Measurements from ENCODE around the gene SNX32.

The SNX32 gene

GRCh38 chr11:65833297-65834030 is at the start of gene SNX32:
TSS of gene SNX32 (plus strand) at chr11:65833963. CDS start at chr11:65834066, 103 bp downstream.
- DNase-seq (ENCODE audit: low spot score): peak; percentile 99

DNA sequence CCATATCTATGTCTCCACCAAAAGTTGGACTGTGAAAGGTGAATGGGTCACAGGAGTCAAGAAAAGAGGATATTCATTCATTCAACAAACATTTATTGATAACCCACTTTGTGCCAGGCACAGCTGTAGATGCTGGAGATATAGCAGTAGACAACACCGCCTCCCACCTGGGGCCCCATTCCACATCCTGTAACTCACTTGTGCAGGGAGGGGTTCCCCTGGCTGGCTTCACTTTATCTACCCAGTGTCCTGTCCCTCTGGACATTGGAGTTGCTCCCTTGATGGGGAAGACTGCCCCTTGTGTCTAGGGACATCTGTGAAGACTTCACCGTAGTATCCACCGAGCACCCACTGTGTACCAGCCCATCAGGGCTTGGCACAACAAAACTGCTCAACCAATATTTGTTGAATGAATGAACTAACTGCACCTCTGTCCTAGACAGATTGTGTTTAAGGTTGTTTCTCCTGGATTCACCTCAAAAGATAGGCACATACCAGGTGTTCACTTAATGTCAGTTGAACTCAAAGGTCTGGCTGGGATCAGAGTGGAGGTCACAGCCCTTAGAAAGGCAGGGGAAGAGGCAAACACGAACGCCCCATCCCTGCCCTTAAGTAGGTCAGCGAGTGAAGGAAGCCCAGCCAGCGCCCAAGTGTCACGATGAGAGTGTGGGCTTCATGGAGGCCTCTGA is 48.3 kb upstream of the SNX32 start:
- DNase-seq (ENCODE audit: low spot score): no peak

DNA sequence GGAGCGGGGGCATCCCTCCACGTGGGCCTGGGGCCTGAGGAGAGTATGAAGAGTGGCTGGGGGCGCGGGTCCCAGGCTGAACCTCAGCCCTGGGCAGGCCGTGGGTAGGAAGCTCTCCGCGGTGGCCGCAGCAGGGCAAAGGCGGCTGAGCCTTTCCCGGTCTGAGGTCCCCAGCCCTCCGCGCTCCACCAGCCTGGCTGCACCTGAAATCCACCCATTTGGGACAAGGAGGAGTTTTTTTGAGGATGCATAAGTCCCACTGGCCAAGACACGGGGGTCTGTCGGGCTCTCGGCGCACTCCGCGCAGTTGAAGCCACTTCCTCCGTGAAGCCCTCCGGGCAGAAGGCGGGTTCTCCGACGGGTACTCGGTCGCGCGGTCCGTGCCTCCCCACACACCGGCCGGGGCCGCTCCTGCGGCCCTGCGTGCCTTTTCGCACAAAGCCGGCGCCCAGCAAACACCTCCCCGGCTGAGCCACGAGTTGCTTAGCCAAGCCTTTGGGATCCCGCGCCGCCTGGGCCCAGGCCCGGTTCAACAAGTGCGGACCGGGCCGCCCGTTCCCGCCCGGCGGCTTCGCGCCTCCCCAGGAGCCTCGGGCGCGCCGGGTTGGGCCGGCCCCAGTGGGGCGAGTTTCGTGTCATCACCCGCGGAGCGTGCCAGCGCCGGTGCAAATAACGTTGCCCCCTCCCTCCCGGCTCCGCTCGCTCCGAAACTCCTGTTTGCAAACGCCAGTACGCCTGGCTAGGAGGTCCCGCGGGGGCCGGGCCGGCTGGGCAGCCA is 47.6 kb upstream of the SNX32 start:
- peak; percentile 51 for DNase-seq (ENCODE audit: low spot score)

DNA sequence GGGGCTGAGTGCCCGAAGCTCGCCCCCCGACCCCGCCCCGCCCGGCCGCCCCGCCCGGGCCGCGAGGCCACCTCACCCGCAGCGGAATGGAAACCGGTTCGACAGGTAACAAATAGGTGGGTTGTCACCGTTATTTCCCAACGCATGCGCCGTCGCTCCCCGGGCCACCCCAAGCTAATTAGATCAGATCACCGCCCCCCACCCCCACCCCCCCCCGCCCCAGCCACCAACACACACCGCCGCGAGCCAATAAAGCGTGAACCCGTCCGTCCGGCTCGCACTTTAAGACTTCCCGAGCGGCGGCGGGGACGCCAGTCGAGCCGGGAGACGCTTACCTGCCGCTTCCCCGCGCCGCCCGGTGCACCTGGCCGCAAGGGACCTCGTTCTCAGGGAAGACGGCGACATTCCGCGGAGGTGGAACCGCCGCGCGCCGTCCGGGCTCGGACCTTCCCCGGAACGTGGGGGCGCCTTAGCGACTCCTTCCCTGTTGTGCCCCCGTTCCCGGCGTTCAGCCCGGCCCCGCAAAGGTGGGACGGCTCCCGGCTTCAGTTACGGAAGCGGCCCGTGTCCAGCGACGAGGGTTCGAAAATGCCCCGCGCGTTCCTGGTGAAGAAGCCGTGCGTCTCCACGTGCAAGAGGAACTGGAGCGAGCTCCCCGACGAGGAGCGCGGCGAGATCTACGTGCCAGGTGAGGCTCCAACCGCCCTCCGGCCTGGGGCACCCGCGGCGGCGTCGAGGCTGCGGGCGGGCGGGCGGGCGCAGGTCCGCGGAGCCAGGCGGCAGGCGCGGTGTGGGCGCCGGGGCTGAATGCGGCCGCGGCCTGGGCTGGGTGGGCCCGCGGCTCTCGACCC is 46.8 kb upstream of the SNX32 start, which contains the start of gene OVOL1:
TSS of gene OVOL1 (plus strand) at position 278 of the 851 bp plus-strand sequence. CDS start at position 589, 311 bp downstream.
- DNase-seq (ENCODE audit: low spot score): no peak

DNA sequence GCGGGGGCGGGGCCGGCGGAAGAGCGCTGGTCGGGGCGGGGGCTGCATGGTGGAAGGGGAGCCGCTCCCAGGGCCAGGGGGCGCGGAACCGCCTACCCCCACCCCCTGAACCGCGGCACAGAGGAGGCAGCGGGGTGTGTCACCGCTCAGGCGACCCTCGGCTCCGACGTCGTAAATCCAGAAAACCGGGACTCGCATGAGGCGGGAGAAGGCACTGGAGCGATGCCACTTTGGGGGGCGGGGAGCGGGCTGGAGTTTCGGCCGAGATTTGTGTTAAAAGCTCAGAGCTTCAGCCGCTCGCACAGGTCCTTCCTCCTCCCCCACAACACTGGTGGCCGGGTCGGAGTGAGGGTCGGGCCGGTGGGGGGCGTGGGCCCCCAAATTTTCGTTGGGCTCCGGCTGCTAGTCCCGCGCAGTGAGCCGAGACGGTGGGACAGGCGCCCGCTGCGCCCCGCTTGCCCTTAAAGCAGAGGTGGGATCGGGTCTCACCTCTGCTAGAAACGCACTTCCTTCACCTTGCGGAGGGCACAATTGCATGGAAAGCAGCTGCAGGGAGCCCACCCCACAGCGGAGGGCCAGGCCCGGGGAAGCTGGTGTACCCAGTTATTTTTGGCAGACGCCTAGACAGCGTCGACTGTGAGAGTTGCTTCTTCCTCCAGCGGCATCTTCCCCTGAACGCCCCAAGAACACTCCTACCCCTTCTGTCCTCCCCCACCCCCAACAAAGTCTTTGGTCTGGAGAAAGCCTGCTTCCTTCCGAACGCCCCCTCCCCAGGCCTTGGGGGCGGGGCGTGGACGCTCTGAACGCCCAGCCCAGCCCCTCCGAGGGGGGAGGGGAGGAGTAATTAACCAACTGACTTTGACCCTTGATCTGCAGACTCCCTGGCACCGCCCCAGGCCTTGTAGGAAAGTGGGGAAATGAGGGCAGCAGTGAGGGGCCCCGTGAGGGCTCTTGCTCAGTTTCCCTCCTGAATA is 45.8 kb upstream of the SNX32 start:
- DNase-seq (ENCODE audit: low spot score): no peak

DNA sequence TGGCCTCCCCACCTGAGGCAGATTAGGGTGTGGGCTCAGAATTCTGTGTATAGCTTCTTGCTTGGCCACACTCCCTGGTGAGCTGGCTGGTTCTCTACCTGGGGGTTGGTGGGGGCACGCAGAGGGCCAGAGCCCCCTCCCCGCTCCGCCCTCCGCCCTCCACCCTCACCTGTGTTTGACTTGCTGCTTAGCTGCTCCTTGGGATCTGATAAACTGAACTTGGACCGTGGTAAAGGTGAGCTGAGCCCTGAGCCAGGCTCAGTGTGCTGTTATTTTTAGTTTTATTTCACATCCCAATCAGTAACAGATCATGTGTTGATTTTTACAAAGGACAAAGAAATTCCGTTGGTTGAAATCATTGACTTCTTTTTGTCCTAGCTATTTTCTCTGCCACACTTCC is 44.9 kb upstream of the SNX32 start:
- DNase-seq (ENCODE audit: low spot score): no peak

DNA sequence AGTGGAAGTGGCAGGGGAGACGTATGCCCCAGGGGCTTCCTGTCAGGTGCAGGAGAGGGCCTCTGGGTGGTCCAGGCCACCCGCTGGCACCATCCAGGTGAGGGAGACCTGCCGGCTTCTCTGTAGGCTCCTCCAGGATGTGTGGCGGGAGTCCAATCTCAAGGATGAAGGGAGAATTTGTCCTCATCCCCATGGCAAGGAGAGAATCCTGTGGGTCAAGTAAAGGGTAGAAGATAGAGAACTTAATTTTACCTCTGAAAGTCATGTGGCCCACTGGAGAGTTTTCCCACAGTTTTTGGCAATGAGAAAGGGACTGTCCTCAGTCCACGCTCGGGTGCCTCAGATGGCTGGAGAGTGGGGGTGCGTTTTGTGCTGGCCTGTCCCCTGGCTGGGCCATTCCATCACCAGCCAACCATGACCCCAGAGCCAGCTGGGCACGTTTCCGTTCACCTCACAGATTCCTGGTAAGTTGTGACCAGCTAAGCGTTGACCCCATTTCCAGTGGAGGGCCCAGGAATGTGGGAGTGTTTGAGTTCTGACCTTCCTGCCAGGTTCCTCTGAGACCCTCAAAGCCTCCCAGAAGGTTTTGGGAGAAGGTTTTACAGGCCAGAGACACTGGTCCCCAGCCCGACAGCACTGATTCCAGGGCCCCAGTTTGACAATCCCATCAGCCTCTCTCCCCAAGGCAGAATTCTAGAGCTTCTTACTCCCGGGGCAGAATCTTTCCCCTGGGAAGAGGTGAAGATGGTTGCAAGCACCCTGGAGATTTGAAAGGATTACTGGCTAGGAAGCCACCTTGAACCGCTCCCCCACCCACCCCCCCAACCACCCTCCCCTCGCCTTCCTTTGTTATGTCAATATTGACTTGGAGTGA is 44.3 kb upstream of the SNX32 start:
- DNase-seq (ENCODE audit: low spot score): no peak

DNA sequence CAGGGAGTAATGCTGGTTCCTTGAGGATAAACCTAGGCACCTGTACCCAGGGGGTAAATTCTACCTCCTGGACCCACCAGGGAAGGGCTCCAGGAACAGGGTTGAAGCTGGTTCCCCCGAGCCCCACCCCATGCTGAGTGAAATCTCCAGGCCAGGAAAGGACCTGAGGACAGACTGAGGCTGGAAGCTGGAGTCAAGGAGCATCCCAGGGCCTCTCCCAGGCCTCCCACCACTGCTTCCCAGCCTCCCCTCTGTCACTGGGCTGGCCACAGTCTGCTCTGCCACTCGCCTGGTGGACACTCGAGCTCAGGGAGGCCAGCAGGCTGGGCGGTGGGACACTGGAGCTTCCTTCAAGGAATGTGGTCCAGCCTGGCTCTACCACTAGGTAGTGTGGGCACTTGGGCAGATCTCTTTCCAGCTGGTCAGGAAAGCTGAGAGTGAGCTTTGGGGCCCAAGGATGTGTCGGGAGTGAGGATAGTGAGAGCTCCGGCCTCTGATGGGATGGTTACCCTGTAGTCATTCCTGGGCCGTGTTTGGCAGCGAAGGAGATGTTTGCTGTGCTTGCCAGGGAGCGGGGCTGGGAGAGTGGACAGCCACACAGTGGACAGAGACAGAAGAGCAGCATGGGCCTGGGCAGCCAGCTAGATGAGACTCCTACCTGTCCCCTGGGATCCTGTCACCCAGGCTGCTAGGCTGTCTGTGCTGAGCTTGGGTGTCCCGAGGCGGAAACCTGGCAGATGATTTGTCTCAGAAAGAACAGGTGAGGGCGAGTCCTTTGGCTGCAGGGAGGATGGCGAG is 43.5 kb upstream of the SNX32 start:
- DNase-seq (ENCODE audit: low spot score): no peak

DNA sequence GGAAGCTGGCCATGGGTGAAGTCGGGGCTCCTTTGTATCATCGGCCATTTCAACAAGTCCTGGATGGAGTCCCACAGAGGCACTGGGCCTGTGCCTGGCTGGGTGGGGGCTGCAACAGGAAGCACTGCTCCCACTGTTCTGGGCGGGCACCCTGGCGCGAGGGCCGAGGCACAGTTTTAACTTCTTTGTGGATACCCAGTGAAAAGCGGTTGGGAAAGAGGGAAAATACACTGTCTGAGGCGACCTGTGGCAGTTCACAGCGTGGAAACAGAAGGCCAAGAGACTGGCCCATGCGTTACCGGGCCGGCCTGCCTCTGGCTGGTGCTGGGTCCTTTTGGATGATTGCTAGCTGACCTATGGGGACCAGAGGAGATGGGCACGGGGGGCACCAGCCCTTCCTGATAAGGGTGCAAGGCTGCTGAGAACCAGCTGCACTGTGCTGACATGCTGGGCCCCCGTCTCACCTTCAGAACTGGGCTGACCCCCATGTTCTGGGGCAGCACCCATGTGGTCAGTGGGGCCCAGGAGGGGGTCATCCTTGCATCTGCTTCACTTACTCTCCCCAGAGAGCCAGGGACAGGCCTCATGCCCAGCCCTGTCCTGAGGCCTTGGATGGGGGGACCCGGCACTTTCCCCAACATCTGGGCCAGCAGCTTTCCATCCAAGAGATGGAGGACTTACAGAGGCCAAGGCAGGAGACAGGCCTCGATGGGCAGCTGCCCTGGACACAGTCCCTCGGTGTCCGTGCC is 42.7 kb upstream of the SNX32 start:
- DNase-seq (ENCODE audit: low spot score): no peak

GRCh38 chr11:65791719-65792213 is 42.0 kb upstream of the SNX32 start:
- DNase-seq (ENCODE audit: low spot score): no peak

DNA sequence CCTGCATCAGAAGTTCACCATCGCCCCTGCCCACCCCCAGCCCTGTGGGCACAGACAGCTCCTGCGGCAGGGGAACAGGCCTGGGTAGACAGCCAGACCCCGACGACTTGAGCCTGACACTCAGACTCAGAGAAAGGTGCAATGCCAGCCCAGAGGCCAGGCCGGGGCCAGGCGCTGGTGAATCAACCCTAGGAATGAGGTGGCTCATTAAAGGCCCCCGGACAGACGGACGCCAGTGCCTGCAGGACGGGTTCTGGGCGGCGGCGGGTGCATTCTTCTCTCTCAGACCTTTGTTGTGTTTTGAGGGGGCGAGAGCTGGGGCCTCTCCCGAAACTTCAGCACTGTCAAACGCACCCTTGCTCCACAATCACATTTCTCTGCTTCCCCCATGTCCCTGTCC is 41.3 kb upstream of the SNX32 start:
- no peak for DNase-seq (ENCODE audit: low spot score)

- DNase-seq (ENCODE audit: low spot score): no peak
These were observed 40.6 kb upstream of the SNX32 start for GRCh38 chr11:65793144-65793581.

GRCh38 chr11:65793625-65794400 is 40.0 kb upstream of the SNX32 start:
- DNase-seq (ENCODE audit: low spot score): no peak

DNA sequence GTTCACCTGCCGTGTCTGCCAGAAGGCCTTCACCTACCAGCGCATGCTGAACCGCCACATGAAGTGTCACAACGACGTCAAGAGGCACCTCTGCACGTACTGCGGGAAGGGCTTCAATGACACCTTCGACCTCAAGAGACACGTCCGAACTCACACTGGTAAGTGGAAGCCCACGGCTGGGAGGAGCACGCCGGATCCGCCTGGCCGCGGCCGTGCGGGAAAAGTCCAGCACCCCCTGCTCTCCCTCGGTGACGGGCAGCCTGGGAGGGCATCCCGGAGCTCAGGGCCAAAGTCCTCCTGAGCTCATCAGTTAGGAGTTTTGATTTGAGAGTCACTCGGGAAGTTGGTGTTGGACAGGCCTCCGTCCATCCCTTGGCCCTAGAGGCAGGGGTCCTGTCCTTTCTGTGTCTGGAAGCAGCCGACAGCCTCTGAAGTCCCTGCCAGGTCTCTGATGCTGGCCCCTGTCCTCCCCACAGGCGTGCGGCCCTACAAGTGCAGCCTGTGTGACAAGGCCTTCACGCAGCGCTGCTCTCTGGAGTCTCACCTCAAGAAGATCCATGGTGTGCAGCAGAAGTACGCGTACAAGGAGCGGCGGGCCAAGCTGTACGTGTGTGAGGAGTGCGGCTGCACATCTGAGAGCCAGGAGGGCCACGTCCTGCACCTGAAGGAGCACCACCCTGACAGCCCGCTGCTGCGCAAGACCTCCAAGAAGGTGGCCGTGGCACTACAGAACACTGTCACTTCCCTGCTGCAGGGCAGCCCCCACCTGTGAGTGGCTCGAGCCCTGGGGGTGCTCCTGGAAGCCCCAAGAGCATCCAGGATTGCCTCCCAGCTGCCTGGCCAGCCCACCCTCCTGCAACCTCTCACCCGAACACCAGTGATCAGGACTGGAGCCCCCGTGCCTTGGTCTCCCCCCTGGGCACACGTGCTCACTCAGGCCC is 38.9 kb upstream of the SNX32 start:
- no peak for DNase-seq (ENCODE audit: low spot score)

DNA sequence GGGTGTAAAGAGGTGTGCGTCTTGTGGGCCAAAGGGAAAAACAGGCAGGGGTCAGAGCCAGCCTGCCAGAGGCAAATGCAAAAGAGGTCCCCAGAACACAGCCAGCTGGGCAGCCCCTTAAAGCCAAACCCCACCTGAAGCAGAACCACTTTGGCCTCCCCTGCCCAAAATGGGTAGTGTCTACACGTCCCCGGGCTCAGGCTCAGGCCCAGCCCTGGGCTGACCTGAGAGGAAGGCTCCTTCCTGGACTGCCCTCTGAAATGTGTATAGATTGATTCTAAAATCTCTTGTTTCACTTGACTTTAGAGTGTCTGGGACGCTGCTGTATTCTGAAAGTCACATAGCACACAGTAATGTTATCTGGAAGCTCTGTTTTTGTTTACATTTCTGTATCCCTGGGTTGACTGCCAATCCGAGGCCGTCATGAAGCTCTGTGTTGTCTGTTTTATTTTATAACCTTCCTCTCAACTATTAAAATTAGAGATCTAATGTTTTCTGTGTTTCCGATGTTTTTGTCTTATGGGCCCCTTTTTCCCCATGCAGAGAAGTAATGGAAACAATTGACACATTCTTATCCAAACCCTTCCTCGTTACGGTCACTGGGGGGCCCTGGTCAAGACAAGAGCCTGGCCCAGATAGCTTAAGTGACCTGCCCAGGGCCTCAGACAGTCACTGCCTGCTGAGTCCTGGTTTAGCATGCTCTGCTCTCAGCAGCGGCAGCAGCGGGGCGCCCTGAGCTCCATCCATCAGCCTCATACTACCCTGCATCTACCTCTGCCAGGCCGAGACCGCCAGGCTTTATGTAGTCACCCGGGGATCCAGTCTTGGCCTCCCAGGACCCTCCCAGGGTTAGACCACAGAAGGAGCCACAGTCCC is 36.8 kb upstream of the SNX32 start:
- no peak for DNase-seq (ENCODE audit: low spot score)

All from AG20443 (cell line).